OCI-LY7 (cell line): Measurements from ENCODE around the gene PDE10A. TPM values are rescaled to one million over a fixed set of nuclear protein-coding genes. Genes with fewer than 3 reads are reported as not detected.

Experiments used
- BruUV-seq: library from RNA; stranded (reverse); fragments of 400-500 nt; replicated peaks from 2 replicates; lab custom pipeline; 2021; lab: Mats Ljungman, UMichigan
- CTCF ChIA-PET: fragments of 300-600 bp; sonication (Branson Sonifier 250); formaldehyde crosslinking; loops from one replicate; lab custom pipeline; 2022; ENCODE audit warnings: antibody characterized with exemption; ENCODE audit not compliant: unreplicated experiment; lab: Charles Lee
- POLR2A ChIA-PET: fragments of 300-600 bp; sonication (Branson Sonifier 250); formaldehyde crosslinking; loops from one replicate; lab custom pipeline; 2022; ENCODE audit warnings: antibody characterized with exemption; lab: Charles Lee
- DNase-seq: peaks from one replicate; pipeline ENCODE4 v3.0.0-alpha.2; 2015; ENCODE audit warnings: low spot score
- H2AFZ ChIP-seq: fragments of 200-600 bp; sonication (generic), shearing (Covaris generic); 2 replicates; pipeline ENCODE4 v1.6.1; 2014; ENCODE audit warnings: mild to moderate bottlenecking, antibody characterized with exemption, low read length, moderate library complexity
- H3K27ac ChIP-seq: fragments of 200-600 bp; sonication (generic); 2 replicates; pipeline ENCODE4 v1.5.1; 2014; ENCODE audit warnings: mixed run types, low read depth, mild to moderate bottlenecking, moderate library complexity, low read length, inconsistent platforms; ENCODE audit not compliant: poor library complexity, severe bottlenecking
- H3K36me3 ChIP-seq: fragments of 200-600 bp; sonication (generic); 2 replicates; pipeline ENCODE4 v1.6.1; 2014; ENCODE audit warnings: mild to moderate bottlenecking, antibody characterized with exemption, low read length, moderate library complexity, mixed read lengths; ENCODE audit not compliant: insufficient read depth
- H3K4me1 ChIP-seq: fragments of 200-600 bp; sonication (generic); 2 replicates; pipeline ENCODE4 v1.5.1; 2014; ENCODE audit warnings: mild to moderate bottlenecking, low read length; ENCODE audit not compliant: insufficient read depth, poor library complexity, severe bottlenecking
- H3K4me2 ChIP-seq: fragments of 200-600 bp; sonication (generic); 2 replicates; pipeline ENCODE4 v1.6.1; 2014; ENCODE audit warnings: mild to moderate bottlenecking, low read length
- H3K4me3 ChIP-seq: fragments of 200-600 bp; sonication (generic); 2 replicates; pipeline ENCODE4 v1.5.1; 2014; ENCODE audit warnings: mild to moderate bottlenecking, low read depth, low read length; ENCODE audit not compliant: poor library complexity, severe bottlenecking
- H3K79me2 ChIP-seq: fragments of 200-600 bp; sonication (generic); 2 replicates; pipeline ENCODE4 v1.6.1; 2016; ENCODE audit warnings: low read depth, mild to moderate bottlenecking, low read length, moderate library complexity, mixed read lengths; ENCODE audit not compliant: insufficient read depth
- H3K9me2 ChIP-seq: fragments of 200-600 bp; sonication (generic); 2 replicates; pipeline ENCODE4 v1.6.1; 2016; ENCODE audit warnings: mild to moderate bottlenecking, low read length, mixed read lengths; ENCODE audit not compliant: insufficient read depth
- H3K9me3 ChIP-seq: fragments of 200-600 bp; sonication (generic); 2 replicates; pipeline ENCODE4 v1.6.1; 2014; ENCODE audit warnings: mild to moderate bottlenecking, mixed run types, low read length, mixed read lengths
- H4K20me1 ChIP-seq: fragments of 200-600 bp; sonication (generic); 2 replicates; pipeline ENCODE4 v1.6.1; 2014; ENCODE audit warnings: mild to moderate bottlenecking, antibody characterized with exemption, low read length, moderate library complexity, mixed read lengths; ENCODE audit not compliant: insufficient read depth
- CTCF ChIP-seq: fragments of 200-600 bp; sonication (generic); conservative IDR thresholded peaks from 2 replicates; pipeline ENCODE4 v1.5.1; 2014; ENCODE audit warnings: mild to moderate bottlenecking, antibody characterized with exemption, low read length, moderate library complexity, mixed read lengths
- EZH2phosphoT487 ChIP-seq: fragments of 200-600 bp; sonication (generic); IDR thresholded peaks from 2 replicates; pipeline ENCODE4 v1.6.1; 2018; ENCODE audit warnings: low read depth, borderline replicate concordance, mild to moderate bottlenecking, mixed run types, antibody characterized with exemption, low read length, moderate library complexity, mixed read lengths
- intact Hi-C: fragments of 100-400 bp; cut with micrococcal nuclease; formaldehyde crosslinking; loops from one replicate; pipeline ENCODE4 v1.10.0; 2022; ENCODE audit not compliant: unreplicated experiment
- total RNA-seq, 2 experiments: library from RNA; depleted of rRNA in 1 of 2; stranded (reverse); fragments of >200 nt in 1 of 2; shearing (Covaris generic) in 1 of 2; gene quantifications; 2 replicates each; pipeline ENCODE4 v1.2.3, GENCODE V29; 2014 to 2022

Gene PDE10A
- total RNA-seq, 2 experiments from 2014 or later = not detected

GRCh38 chr6:165552248-165552736, 110.7 kb downstream of the PDE10A start:
- Histone ChIP-seq H4K20me1 (no peaks in the 10 kb centered on the region), H2AFZ (no peak overlapping the region), H3K9me2 (no peaks in the 10 kb centered on the region), H3K36me3 (no peaks in the 10 kb centered on the region), H3K79me2 (no peaks in the 10 kb centered on the region), H3K27ac (no peak overlapping the region), H3K4me3 (no peak overlapping the region), H3K4me1 (no peaks in the 10 kb centered on the region), H3K4me2 (no peak overlapping the region), H3K9me3 (no peaks in the 10 kb centered on the region)
- TF ChIP-seq CTCF (no peak), EZH2phosphoT487 (no peak)
- POLR2A ChIA-PET = no interaction called here
- CTCF ChIA-PET = no interaction called here
- no peak for DNase-seq
- intact Hi-C loops = no loop called here
- BruUV-seq = no TSS peak

- BruUV-seq = no TSS peak
- no peaks in the 10 kb centered on the region for H3K36me3 ChIP-seq
Observed at GRCh38 chr6:165551828-165552227, 111.2 kb downstream of the PDE10A start.

More at GRCh38 chr6:165551828-165552227, 111.2 kb downstream of the PDE10A start:
- H3K79me2 ChIP-seq = no peaks in the 10 kb centered on the region
- H3K9me3 ChIP-seq = no peaks in the 10 kb centered on the region
- H3K9me2 ChIP-seq = no peaks in the 10 kb centered on the region
- intact Hi-C loops = no loop called here
- TF ChIP-seq CTCF (no peak), EZH2phosphoT487 (no peak)
- no peak overlapping the region for H3K27ac ChIP-seq
- H2AFZ ChIP-seq = no peak overlapping the region
- no peaks in the 10 kb centered on the region for H3K4me1 ChIP-seq
- ChIA-PET POLR2A (no interaction called here), CTCF (no interaction called here)
- no peaks in the 10 kb centered on the region for H4K20me1 ChIP-seq
- no peak for DNase-seq
- no peak overlapping the region for H3K4me2 ChIP-seq
- no peak overlapping the region for H3K4me3 ChIP-seq
